ENCODE data around the gene TTPAL.

DNA sequence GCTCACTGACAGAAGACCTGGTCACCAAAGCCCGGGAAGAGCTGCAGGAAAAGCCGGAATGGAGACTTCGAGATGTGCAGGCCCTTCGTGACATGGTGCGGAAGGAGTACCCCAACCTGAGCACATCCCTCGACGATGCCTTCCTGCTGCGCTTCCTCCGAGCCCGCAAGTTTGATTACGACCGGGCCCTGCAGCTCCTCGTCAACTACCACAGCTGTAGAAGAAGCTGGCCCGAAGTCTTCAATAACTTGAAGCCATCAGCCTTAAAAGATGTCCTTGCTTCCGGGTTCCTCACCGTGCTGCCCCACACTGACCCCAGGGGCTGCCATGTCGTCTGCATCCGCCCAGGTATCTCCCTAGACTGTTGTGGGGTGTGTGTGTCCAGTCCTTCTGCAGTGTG, 4.4 kb downstream of the TTPAL start:
- TF ChIP-seq ZNF785 (tag by site-specific recombination; IDR thresholded peaks at IDR 0.05): no peak
- TF ChIP-seq, protein P1, sequence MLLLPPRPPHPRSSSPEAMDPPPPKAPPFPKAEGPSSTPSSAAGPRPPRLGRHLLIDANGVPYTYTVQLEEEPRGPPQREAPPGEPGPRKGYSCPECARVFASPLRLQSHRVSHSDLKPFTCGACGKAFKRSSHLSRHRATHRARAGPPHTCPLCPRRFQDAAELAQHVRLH (tag by site-specific recombination; IDR thresholded peaks at IDR 0.05): no peak
- TF ChIP-seq, protein P2, sequence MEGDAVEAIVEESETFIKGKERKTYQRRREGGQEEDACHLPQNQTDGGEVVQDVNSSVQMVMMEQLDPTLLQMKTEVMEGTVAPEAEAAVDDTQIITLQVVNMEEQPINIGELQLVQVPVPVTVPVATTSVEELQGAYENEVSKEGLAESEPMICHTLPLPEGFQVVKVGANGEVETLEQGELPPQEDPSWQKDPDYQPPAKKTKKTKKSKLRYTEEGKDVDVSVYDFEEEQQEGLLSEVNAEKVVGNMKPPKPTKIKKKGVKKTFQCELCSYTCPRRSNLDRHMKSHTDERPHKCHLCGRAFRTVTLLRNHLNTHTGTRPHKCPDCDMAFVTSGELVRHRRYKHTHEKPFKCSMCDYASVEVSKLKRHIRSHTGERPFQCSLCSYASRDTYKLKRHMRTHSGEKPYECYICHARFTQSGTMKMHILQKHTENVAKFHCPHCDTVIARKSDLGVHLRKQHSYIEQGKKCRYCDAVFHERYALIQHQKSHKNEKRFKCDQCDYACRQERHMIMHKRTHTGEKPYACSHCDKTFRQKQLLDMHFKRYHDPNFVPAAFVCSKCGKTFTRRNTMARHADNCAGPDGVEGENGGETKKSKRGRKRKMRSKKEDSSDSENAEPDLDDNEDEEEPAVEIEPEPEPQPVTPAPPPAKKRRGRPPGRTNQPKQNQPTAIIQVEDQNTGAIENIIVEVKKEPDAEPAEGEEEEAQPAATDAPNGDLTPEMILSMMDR (tag by site-specific recombination; IDR thresholded peaks at IDR 0.05): no peak
- no peak for TF ChIP-seq ZBTB1 (tag by site-specific recombination; IDR thresholded peaks at IDR 0.05)
- TF ChIP-seq ZBTB7A (tag by site-specific recombination; IDR thresholded peaks at IDR 0.05; ENCODE audit: low read depth): no peak
- TF ChIP-seq, protein P3, sequence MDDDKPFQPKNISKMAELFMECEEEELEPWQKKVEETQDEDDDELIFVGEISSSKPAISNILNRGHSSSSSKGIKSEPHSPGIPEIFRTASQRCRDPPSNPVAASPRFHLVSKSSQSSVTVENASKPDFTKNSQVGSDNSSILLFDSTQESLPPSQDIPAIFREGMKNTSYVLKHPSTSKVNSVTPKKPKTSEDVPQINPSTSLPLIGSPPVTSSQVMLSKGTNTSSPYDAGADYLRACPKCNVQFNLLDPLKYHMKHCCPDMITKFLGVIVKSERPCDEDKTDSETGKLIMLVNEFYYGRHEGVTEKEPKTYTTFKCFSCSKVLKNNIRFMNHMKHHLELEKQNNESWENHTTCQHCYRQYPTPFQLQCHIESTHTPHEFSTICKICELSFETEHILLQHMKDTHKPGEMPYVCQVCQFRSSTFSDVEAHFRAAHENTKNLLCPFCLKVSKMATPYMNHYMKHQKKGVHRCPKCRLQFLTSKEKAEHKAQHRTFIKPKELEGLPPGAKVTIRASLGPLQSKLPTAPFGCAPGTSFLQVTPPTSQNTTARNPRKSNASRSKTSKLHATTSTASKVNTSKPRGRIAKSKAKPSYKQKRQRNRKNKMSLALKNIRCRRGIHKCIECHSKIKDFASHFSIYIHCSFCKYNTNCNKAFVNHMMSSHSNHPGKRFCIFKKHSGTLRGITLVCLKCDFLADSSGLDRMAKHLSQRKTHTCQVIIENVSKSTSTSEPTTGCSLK (tag by site-specific recombination; IDR thresholded peaks at IDR 0.05): no peak
- TF ChIP-seq, protein P4, sequence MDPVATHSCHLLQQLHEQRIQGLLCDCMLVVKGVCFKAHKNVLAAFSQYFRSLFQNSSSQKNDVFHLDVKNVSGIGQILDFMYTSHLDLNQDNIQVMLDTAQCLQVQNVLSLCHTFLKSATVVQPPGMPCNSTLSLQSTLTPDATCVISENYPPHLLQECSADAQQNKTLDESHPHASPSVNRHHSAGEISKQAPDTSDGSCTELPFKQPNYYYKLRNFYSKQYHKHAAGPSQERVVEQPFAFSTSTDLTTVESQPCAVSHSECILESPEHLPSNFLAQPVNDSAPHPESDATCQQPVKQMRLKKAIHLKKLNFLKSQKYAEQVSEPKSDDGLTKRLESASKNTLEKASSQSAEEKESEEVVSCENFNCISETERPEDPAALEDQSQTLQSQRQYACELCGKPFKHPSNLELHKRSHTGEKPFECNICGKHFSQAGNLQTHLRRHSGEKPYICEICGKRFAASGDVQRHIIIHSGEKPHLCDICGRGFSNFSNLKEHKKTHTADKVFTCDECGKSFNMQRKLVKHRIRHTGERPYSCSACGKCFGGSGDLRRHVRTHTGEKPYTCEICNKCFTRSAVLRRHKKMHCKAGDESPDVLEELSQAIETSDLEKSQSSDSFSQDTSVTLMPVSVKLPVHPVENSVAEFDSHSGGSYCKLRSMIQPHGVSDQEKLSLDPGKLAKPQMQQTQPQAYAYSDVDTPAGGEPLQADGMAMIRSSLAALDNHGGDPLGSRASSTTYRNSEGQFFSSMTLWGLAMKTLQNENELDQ (tag by site-specific recombination; IDR thresholded peaks at IDR 0.05; ENCODE audit: low read depth): no peak
- TF ChIP-seq ZBTB17 (tag by site-specific recombination; IDR thresholded peaks at IDR 0.05): no peak
